GM12865 (cell line): Measurements from ENCODE around the gene CACNA1S.

Experiments used
- DNase-seq: peaks from one replicate; pipeline ENCODE4 v3.0.0; 2010; ENCODE audit warnings: low read depth
- H3K4me3 ChIP-seq: 2 replicates; pipeline ENCODE4 v1.5.1; 2011; ENCODE audit warnings: mild to moderate bottlenecking, low read depth, low read length, control low read depth
- TF ChIP-seq, protein P1 (sequence below): IDR thresholded peaks from 2 replicates; pipeline ENCODE4 v1.5.1; 2011; ENCODE audit warnings: low read length, control low read depth, low read depth, inconsistent platforms; ENCODE audit not compliant: insufficient read depth; ENCODE audit errors: missing control alignments

CACNA1S gene

DNA sequence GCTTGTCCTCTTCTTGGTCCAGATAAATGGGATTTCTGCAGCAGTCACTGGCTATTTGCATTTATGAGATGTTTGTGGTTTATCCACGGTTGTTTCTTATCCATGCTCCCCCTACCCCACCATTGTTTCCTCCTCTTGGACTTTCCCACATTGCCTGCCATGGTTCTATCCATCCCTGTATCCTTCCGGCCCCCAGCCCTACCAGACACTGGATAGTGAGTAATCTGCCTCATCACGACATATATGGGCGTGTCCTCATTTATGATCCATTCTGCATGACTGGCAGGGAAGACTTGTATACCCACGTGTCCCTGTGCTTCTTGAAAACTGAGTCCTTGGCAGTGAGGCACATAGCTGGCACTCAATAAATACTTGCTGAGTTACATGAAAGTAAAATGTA lies 40.1 kb downstream of the CACNA1S start:
- TF ChIP-seq, protein P1, sequence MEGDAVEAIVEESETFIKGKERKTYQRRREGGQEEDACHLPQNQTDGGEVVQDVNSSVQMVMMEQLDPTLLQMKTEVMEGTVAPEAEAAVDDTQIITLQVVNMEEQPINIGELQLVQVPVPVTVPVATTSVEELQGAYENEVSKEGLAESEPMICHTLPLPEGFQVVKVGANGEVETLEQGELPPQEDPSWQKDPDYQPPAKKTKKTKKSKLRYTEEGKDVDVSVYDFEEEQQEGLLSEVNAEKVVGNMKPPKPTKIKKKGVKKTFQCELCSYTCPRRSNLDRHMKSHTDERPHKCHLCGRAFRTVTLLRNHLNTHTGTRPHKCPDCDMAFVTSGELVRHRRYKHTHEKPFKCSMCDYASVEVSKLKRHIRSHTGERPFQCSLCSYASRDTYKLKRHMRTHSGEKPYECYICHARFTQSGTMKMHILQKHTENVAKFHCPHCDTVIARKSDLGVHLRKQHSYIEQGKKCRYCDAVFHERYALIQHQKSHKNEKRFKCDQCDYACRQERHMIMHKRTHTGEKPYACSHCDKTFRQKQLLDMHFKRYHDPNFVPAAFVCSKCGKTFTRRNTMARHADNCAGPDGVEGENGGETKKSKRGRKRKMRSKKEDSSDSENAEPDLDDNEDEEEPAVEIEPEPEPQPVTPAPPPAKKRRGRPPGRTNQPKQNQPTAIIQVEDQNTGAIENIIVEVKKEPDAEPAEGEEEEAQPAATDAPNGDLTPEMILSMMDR, result no peak

DNA sequence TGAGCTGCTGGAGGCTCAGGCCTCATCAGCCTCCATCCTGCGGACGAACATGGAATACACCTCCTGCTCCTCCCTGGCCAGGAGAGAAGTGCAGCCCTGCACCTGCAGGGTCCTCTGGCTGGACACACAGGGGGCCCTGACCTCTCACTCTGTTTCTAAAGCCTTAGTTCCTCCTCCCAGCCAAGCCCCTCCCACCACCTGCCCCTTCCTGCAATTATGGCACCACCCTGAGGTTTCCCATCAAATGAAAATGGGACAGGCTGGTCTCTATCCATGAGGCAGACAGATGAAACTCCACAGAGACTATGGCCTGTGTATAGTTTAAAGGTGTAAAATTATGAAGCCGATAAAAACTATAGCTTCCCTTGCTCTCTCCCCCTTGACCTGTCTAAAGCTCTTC lies 42.6 kb downstream of the CACNA1S start:
- no peak for DNase-seq
- no peak overlapping the region for H3K4me3 ChIP-seq
- TF ChIP-seq, protein P1, result no peak

More for the DNA sequence above, 40.1 kb downstream of the CACNA1S start:
- no peak for DNase-seq
- H3K4me3 ChIP-seq, result no peak overlapping the region

DNA sequence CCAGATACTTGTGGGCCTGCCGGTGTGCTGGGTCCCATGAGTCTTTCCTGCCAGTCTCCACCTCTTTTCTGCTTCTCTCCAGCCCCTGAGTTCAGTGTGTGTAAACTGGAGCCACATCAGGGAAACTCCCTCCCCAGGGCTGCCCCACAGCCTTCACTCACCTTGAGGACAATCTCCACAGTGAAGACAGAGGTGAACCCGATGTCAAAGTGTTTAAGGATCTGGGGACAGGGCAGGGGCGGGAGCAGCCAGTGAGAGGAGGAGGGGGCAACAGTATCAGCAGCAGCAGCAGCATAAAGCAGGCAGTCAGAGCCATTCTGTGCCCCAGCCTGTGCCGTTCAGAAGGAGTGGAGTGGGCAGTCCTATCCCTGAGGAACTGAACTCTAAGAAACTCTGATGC lies 43.2 kb downstream of the CACNA1S start:
- no peak overlapping the region for H3K4me3 ChIP-seq
- DNase-seq, result no peak
- TF ChIP-seq, protein P1, result no peak

DNA sequence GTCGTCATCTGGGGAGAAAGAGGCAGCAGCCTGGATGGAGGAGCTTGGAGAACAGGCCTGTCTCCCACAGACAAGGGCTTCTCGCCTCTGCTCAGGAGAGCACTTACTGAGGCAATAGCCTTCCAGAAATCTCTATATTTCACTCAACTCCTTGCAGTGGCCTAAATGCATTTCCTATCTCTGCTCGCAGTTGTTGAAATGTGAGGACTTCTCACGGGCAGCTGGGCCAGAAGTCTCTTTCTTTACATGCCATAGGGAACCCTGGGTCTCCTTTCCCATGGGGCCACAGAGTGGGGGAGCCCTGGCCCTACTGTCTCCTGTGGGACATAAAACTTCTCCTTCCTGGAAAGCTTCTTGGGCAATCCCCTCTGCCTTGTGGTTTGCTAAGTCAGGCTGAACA lies 45.2 kb downstream of the CACNA1S start:
- H3K4me3 ChIP-seq, result no peak overlapping the region
- no peak for DNase-seq
- TF ChIP-seq, protein P1, result no peak

DNA sequence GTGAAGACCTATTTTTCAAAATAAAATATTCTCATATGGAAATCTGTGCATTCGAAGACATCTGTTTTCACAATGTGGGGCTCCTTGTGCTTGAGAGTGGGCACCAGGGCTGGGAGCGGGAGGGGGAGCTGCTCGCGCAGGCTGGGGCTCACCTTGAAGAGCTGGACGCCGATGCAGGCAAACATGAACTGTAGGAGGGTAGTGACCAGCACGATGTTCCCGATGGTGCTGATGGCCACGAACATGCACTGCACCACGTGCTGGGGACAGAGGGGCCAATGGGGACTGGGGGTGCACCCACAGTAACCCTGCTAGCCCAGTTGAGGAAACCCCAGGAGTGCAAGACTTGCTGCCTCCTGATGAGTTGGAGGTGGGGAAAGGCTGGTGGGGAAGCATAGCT lies 46.5 kb downstream of the CACNA1S start:
- TF ChIP-seq, protein P1, result no peak
- no peak overlapping the region for H3K4me3 ChIP-seq
- no peak for DNase-seq

DNA sequence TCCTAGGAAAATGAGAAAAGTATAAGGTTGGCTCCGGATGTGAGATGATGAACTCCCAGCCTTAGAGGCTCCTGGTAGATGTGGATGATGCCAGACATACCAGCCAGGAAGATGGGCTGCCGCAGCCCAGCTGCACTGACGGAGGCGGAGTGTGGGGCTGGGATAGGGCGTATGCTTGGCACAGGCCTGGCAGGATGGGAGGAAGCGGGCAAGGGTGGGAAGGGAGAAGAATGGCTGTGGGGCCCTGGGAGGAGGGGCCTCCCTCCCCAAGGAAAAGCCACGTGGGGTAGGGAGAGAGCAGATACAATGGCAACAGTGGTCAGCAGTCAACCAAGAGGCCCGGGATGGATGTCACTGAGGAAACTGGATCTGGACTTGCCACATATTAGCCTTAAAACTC lies 47.4 kb downstream of the CACNA1S start:
- TF ChIP-seq, protein P1, result no peak
- no peak for DNase-seq
- H3K4me3 ChIP-seq, result no peak overlapping the region

DNA sequence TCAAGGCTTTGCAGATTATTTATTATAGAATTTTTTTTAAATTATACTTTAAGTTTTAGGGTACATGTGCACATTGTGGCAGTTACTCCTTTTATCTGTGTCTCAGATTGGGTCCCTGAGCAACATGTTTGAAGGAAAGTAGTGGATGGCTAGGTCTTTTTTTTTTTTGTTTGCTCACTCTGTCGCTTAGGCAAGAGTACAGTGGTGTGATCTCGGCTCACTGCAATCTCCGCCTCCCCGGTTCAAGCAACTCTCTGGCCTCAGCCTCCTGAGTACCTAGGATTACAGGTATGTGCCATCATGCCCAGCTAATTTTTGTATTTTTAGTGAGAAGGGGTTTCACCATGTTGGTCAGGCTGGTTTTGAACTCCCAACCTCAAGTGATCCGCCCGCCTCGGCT lies 49.1 kb downstream of the CACNA1S start:
- no peak overlapping the region for H3K4me3 ChIP-seq
- TF ChIP-seq, protein P1, result no peak
- DNase-seq, result no peak
